ENCODE results near the gene MAGEC3.

Gene MAGEC3

DNA sequence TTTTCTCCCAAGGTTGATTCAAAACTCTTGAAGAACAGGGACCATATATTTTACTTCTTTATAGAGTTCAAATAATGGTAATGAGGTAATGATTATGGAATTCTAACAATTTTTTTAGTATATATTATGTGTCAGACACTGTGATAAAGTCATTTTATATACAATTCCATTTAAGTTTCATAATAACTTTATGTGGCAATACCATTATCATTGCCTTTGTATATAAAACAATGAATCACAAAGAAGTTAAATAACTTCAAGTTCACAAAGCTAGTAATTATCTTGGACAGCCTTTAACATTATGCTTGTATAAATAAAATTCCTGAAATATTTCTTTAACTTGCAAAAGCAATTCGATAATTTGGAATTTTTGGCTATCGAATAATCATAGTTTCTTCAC lies 86.2 kb downstream of the MAGEC3 start:
- Histone ChIP-seq H2BK120ac (ENCODE audit: low read depth, low read length) (no peak overlapping the region), H3K9me3 (ENCODE audit: control insufficient read depth, low read length) (no peaks in the 10 kb centered on the region), H3K36me3 (ENCODE audit: control insufficient read depth in 1 of 2, insufficient read depth in 2 of 2, low read depth in 1 of 2, low read length in 2 of 2) (no peaks in the 10 kb centered on the region), H3K4me1 (ENCODE audit: control insufficient read depth, insufficient read depth, low read depth, low read length) (no peaks in the 10 kb centered on the region), H3K4ac (ENCODE audit: low read depth in 1 of 2, low read length in 2 of 2) (no peak overlapping the region), H2BK5ac (ENCODE audit: low read depth, low read length, poor library complexity, severe bottlenecking) (no peak overlapping the region), H4K91ac (ENCODE audit: low read length) (no peak overlapping the region), H3K14ac (ENCODE audit: low read length in 2 of 2) (no peak overlapping the region), H3K4me2 (ENCODE audit: low read length, poor library complexity, severe bottlenecking) (no peak overlapping the region), H3K9ac (ENCODE audit: low read length) (no peak overlapping the region), H2BK15ac (ENCODE audit: low read depth, poor library complexity, severe bottlenecking) (no peak overlapping the region), H3K27ac (ENCODE audit: low read length, poor library complexity, severe bottlenecking) (no peak overlapping the region), H2AFZ (ENCODE audit: low read depth, low read length) (no peak overlapping the region), H3K79me1 (replicated peaks; ENCODE audit: low read length, poor library complexity, severe bottlenecking) (no peaks in the 10 kb centered on the region), H3K23ac (ENCODE audit: low read length in 2 of 2) (no peak overlapping the region), H3K27me3 (ENCODE audit: control insufficient read depth in 1 of 2, insufficient read depth in 1 of 2, low read length in 2 of 2) (no peaks in the 10 kb centered on the region), H2BK12ac (ENCODE audit: low read length in 2 of 2) (no peak overlapping the region), H3K18ac (ENCODE audit: low read depth in 1 of 2, low read length in 2 of 2) (no peak overlapping the region), H2AK5ac (ENCODE audit: low read length, severe bottlenecking) (no peak overlapping the region), H3K4me3 (ENCODE audit: insufficient read depth in 1 of 2, low read depth in 1 of 2, low read length in 2 of 2) (no peak overlapping the region), H4K8ac (ENCODE audit: low read length) (no peak overlapping the region)
- no peak for DNase-seq
- 62% methylated on average over 2 of the region's 2 CpGs for WGBS

DNA sequence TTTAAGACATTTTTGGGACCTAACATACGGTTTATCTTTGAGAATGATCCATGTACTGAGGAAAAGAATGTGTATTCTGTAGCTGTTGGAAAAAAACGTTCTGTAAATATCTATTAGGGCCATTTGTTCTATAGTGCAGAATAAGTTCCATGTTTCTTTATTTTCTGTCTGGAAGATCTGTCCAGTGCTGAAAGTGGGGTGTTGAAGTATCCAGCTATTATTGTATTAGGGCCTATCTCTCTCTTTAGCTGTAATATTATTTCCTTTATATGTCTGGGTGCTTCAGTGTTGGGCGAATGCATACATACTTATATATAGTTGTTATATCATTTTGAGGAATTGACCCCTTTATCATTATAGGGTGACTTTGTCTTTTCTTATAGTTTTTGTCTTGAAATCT lies 90.3 kb downstream of the MAGEC3 start:
- Histone ChIP-seq H2BK12ac (ENCODE audit: low read length in 2 of 2) (no peak overlapping the region), H3K79me1 (replicated peaks; ENCODE audit: low read length, poor library complexity, severe bottlenecking) (no peaks in the 10 kb centered on the region), H3K9ac (ENCODE audit: low read length) (no peak overlapping the region), H3K14ac (ENCODE audit: low read length in 2 of 2) (no peak overlapping the region), H2BK15ac (ENCODE audit: low read depth, poor library complexity, severe bottlenecking) (no peak overlapping the region), H4K91ac (ENCODE audit: low read length) (no peak overlapping the region), H2AK5ac (ENCODE audit: low read length, severe bottlenecking) (no peak overlapping the region), H3K23ac (ENCODE audit: low read length in 2 of 2) (no peak overlapping the region), H3K27ac (ENCODE audit: low read length, poor library complexity, severe bottlenecking) (no peak overlapping the region), H3K18ac (ENCODE audit: low read depth in 1 of 2, low read length in 2 of 2) (no peak overlapping the region), H3K9me3 (ENCODE audit: control insufficient read depth, low read length) (no peaks in the 10 kb centered on the region), H3K4me1 (ENCODE audit: control insufficient read depth, insufficient read depth, low read depth, low read length) (no peaks in the 10 kb centered on the region), H2BK120ac (ENCODE audit: low read depth, low read length) (no peak overlapping the region), H2AFZ (ENCODE audit: low read depth, low read length) (no peak overlapping the region), H3K27me3 (ENCODE audit: control insufficient read depth in 1 of 2, insufficient read depth in 1 of 2, low read length in 2 of 2) (no peaks in the 10 kb centered on the region), H3K36me3 (ENCODE audit: control insufficient read depth in 1 of 2, insufficient read depth in 2 of 2, low read depth in 1 of 2, low read length in 2 of 2) (no peaks in the 10 kb centered on the region), H3K4ac (ENCODE audit: low read depth in 1 of 2, low read length in 2 of 2) (no peak overlapping the region), H3K4me2 (ENCODE audit: low read length, poor library complexity, severe bottlenecking) (no peak overlapping the region), H3K4me3 (ENCODE audit: insufficient read depth in 1 of 2, low read depth in 1 of 2, low read length in 2 of 2) (no peak overlapping the region), H4K8ac (ENCODE audit: low read length) (no peak overlapping the region), H2BK5ac (ENCODE audit: low read depth, low read length, poor library complexity, severe bottlenecking) (no peak overlapping the region)
- DNase-seq = no peak
- 66% methylated on average over 2 of the region's 3 CpGs for WGBS

DNA sequence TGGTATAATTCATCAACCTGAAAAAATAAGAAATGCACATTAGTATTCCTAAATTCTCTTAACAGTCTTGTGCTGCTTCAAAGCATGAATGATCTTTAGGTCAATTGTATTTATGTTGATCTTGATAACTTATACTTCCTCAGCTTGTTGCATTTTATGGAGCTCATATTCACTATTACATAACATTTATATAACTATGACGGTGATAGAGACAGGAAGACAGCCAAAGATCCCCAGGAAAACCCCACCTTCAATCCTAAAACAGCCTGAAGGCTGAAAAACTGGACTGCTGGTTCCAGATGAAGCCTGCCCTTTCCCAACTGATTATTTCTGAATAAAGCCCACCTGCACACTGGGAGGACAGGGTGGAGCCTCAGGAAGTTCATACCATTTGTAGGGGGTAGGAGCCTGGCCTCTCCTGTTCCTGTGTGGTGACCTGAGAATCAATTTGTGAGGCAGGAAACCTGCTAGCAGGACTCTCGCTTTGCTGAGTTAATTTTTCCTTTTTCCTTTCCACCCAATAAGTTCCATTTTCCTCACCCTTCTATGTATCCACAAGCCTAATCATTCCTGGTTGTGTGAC lies 96.0 kb downstream of the MAGEC3 start:
- no peak overlapping the region for H3K23ac ChIP-seq (ENCODE audit: low read length in 2 of 2)
- H2AFZ ChIP-seq (ENCODE audit: low read depth, low read length) = no peak overlapping the region
- no CpG with 5 or more reads among the region's 2 CpGs for WGBS
- H3K4me1 ChIP-seq (ENCODE audit: control insufficient read depth, insufficient read depth, low read depth, low read length) = no peaks in the 10 kb centered on the region
- H3K79me1 ChIP-seq (replicated peaks; ENCODE audit: low read length, poor library complexity, severe bottlenecking) = no peaks in the 10 kb centered on the region
- no peaks in the 10 kb centered on the region for H3K9me3 ChIP-seq (ENCODE audit: control insufficient read depth, low read length)
- H3K4me2 ChIP-seq (ENCODE audit: low read length, poor library complexity, severe bottlenecking) = no peak overlapping the region
- DNase-seq = no peak
- H3K27ac ChIP-seq (ENCODE audit: low read length, poor library complexity, severe bottlenecking) = no peak overlapping the region
- no peaks in the 10 kb centered on the region for H3K36me3 ChIP-seq (ENCODE audit: control insufficient read depth in 1 of 2, insufficient read depth in 2 of 2, low read depth in 1 of 2, low read length in 2 of 2)
- H3K4ac ChIP-seq (ENCODE audit: low read depth in 1 of 2, low read length in 2 of 2) = no peak overlapping the region
- H3K4me3 ChIP-seq (ENCODE audit: insufficient read depth in 1 of 2, low read depth in 1 of 2, low read length in 2 of 2) = no peak overlapping the region
- H3K9ac ChIP-seq (ENCODE audit: low read length) = no peak overlapping the region
- no peak overlapping the region for H2BK120ac ChIP-seq (ENCODE audit: low read depth, low read length)
- no peak overlapping the region for H2AK5ac ChIP-seq (ENCODE audit: low read length, severe bottlenecking)
- no peak overlapping the region for H2BK15ac ChIP-seq (ENCODE audit: low read depth, poor library complexity, severe bottlenecking)
- no peak overlapping the region for H3K14ac ChIP-seq (ENCODE audit: low read length in 2 of 2)
- H3K27me3 ChIP-seq (ENCODE audit: control insufficient read depth in 1 of 2, insufficient read depth in 1 of 2, low read length in 2 of 2) = no peaks in the 10 kb centered on the region
- H4K8ac ChIP-seq (ENCODE audit: low read length) = no peak overlapping the region
- no peak overlapping the region for H2BK12ac ChIP-seq (ENCODE audit: low read length in 2 of 2)
- no peak overlapping the region for H4K91ac ChIP-seq (ENCODE audit: low read length)
- no peak overlapping the region for H2BK5ac ChIP-seq (ENCODE audit: low read depth, low read length, poor library complexity, severe bottlenecking)
- no peak overlapping the region for H3K18ac ChIP-seq (ENCODE audit: low read depth in 1 of 2, low read length in 2 of 2)

DNA sequence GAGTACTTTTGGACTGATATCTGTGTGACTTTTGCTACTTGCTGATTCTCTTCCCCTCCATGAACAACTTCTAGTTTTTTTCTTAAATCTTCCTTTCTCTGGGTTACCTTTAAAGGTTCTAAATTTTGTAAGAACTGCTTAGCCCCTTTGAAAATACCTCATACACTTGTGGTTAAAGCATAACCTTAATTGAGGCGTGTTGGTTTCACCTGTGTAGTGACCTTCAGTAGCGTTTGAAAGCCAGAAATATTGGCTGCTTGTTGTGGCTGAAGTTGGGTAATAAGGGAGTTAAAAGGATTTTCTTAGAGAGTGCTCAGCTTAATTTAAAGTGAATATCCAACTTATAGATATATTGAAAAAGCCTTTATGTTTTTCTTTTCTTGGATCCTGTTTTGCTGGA lies 97.5 kb downstream of the MAGEC3 start:
- no peak for DNase-seq
- no peaks in the 10 kb centered on the region for H3K9me3 ChIP-seq (ENCODE audit: control insufficient read depth, low read length)
- H3K23ac ChIP-seq (ENCODE audit: low read length in 2 of 2) = no peak overlapping the region
- no peak overlapping the region for H3K4me3 ChIP-seq (ENCODE audit: insufficient read depth in 1 of 2, low read depth in 1 of 2, low read length in 2 of 2)
- H2BK12ac ChIP-seq (ENCODE audit: low read length in 2 of 2) = no peak overlapping the region
- no peak overlapping the region for H4K91ac ChIP-seq (ENCODE audit: low read length)
- H3K14ac ChIP-seq (ENCODE audit: low read length in 2 of 2) = no peak overlapping the region
- no peak overlapping the region for H3K27ac ChIP-seq (ENCODE audit: low read length, poor library complexity, severe bottlenecking)
- no peaks in the 10 kb centered on the region for H3K4me1 ChIP-seq (ENCODE audit: control insufficient read depth, insufficient read depth, low read depth, low read length)
- H2AFZ ChIP-seq (ENCODE audit: low read depth, low read length) = no peak overlapping the region
- WGBS = 80% methylated on average over 1 of the region's 2 CpGs
- H3K79me1 ChIP-seq (replicated peaks; ENCODE audit: low read length, poor library complexity, severe bottlenecking) = no peaks in the 10 kb centered on the region
- H2BK120ac ChIP-seq (ENCODE audit: low read depth, low read length) = no peak overlapping the region
- H3K27me3 ChIP-seq (ENCODE audit: control insufficient read depth in 1 of 2, insufficient read depth in 1 of 2, low read length in 2 of 2) = no peaks in the 10 kb centered on the region
- H4K8ac ChIP-seq (ENCODE audit: low read length) = no peak overlapping the region
- no peak overlapping the region for H3K9ac ChIP-seq (ENCODE audit: low read length)
- no peak overlapping the region for H2BK15ac ChIP-seq (ENCODE audit: low read depth, poor library complexity, severe bottlenecking)
- H2AK5ac ChIP-seq (ENCODE audit: low read length, severe bottlenecking) = no peak overlapping the region
- H3K4me2 ChIP-seq (ENCODE audit: low read length, poor library complexity, severe bottlenecking) = no peak overlapping the region
- no peak overlapping the region for H3K4ac ChIP-seq (ENCODE audit: low read depth in 1 of 2, low read length in 2 of 2)
- no peak overlapping the region for H3K18ac ChIP-seq (ENCODE audit: low read depth in 1 of 2, low read length in 2 of 2)
- no peak overlapping the region for H2BK5ac ChIP-seq (ENCODE audit: low read depth, low read length, poor library complexity, severe bottlenecking)
- H3K36me3 ChIP-seq (ENCODE audit: control insufficient read depth in 1 of 2, insufficient read depth in 2 of 2, low read depth in 1 of 2, low read length in 2 of 2) = no peaks in the 10 kb centered on the region
